ENCODE data around the gene SRR.
"Not testable (repeated sequence)": the region's sequence is repeated elsewhere in the genome, so short reads cannot be mapped to it uniquely, and the experiment has no call there.

Gene SRR

GRCh38 chr17:2303204-2304188 is at the start of gene SRR, which contains the start of gene SMG6:
Gene SRR, plus strand, starts transcription at chr17:2303950. Its CDS starts 11,611 bp downstream, at chr17:2315561.
Gene SMG6, minus strand, starts transcription at chr17:2303785. Its CDS starts 65 bp downstream, at chr17:2303720.
- peak; percentile 72 for DNase-seq

GRCh38 chr17:2258830-2259229 is 44.9 kb upstream of the SRR start:
- DNase-seq = not testable (repeated sequence)

- no peak for DNase-seq
Observed at GRCh38 chr17:2259769-2260536, 43.8 kb upstream of the SRR start.

GRCh38 chr17:2262135-2262587 is 41.6 kb upstream of the SRR start:
- no peak for DNase-seq

- no peak for DNase-seq
Observed at GRCh38 chr17:2263183-2264066, 40.3 kb upstream of the SRR start.

- DNase-seq = peak; percentile 5
Observed at GRCh38 chr17:2264067-2264860, 39.5 kb upstream of the SRR start.

- not testable (repeated sequence) for DNase-seq
Observed at GRCh38 chr17:2265166-2265565, 38.6 kb upstream of the SRR start.

GRCh38 chr17:2266045-2266864 is 37.5 kb upstream of the SRR start:
- no peak for DNase-seq

- DNase-seq = no peak
Observed at GRCh38 chr17:2266865-2267228, 36.9 kb upstream of the SRR start.

- no peak for DNase-seq
Observed at GRCh38 chr17:2267354-2267753, 36.4 kb upstream of the SRR start.

GRCh38 chr17:2271985-2272702 is 31.6 kb upstream of the SRR start:
- no peak for DNase-seq

GRCh38 chr17:2274414-2274813 is 29.3 kb upstream of the SRR start:
- DNase-seq = no peak

- DNase-seq = no peak
Observed at GRCh38 chr17:2275722-2276121, 28.0 kb upstream of the SRR start.

- no peak for DNase-seq
Observed at GRCh38 chr17:2277429-2278170, 26.1 kb upstream of the SRR start.

GRCh38 chr17:2279707-2280106 is 24.0 kb upstream of the SRR start:
- no peak for DNase-seq

GRCh38 chr17:2282297-2282873 is 21.4 kb upstream of the SRR start:
- DNase-seq = peak; percentile 35

- DNase-seq = no peak
Observed at GRCh38 chr17:2283302-2283701, 20.4 kb upstream of the SRR start.

GRCh38 chr17:2289878-2290478 is 13.8 kb upstream of the SRR start:
- DNase-seq = no peak

GRCh38 chr17:2292100-2292499 is 11.7 kb upstream of the SRR start:
- no peak for DNase-seq

Data from NCI-H1105 treated with DMSO at 0.1 percent for 48 hours (cell line).